Stimulated activated CD4-positive, alpha-beta T cell treated with anti-CD3 and anti-CD28 coated beads, Interleukin-4, amount 100 ng/mL, for 48 hours (primary cell): ENCODE data around the gene BTBD9.

Experiments
- DNase-seq, 2 donors: peaks; one replicate each; pipeline ENCODE4 v3.0.0-alpha.2; 2020; ENCODE audit warnings: low read depth in 2 of 2

The BTBD9 gene

GRCh38 chr6:38639498-38640215 lies at the start of gene BTBD9:
Gene BTBD9, minus strand, starts transcription at chr6:38639929.
- peak; percentile 66 to 72 for DNase-seq

GRCh38 chr6:38688579-38689087 lies 48.9 kb upstream of the BTBD9 start:
- DNase-seq = no peak

- DNase-seq = no peak
These were observed 47.8 kb upstream of the BTBD9 start for GRCh38 chr6:38687549-38687948.

GRCh38 chr6:38687043-38687353 lies 47.3 kb upstream of the BTBD9 start:
- DNase-seq = no peak

GRCh38 chr6:38686270-38687042 lies 46.7 kb upstream of the BTBD9 start:
- no peak for DNase-seq

GRCh38 chr6:38684904-38685303 lies 45.2 kb upstream of the BTBD9 start:
- no peak for DNase-seq

- DNase-seq = no peak
These were observed 44.5 kb upstream of the BTBD9 start for GRCh38 chr6:38684237-38684636.

- DNase-seq = no peak
These were observed 42.1 kb upstream of the BTBD9 start for GRCh38 chr6:38681850-38682249.

GRCh38 chr6:38679668-38680067 lies 39.9 kb upstream of the BTBD9 start:
- DNase-seq = no peak

GRCh38 chr6:38678178-38678760 lies 38.5 kb upstream of the BTBD9 start:
- no peak for DNase-seq

GRCh38 chr6:38676974-38677544 lies 37.3 kb upstream of the BTBD9 start:
- DNase-seq = no peak

GRCh38 chr6:38676236-38676973 lies 36.7 kb upstream of the BTBD9 start:
- no peak for DNase-seq

- peak in 1 of 2 donors; percentile 6 for DNase-seq
These were observed 33.9 kb upstream of the BTBD9 start for GRCh38 chr6:38673397-38674165.

- DNase-seq = peak in 1 of 2 donors; percentile 18
These were observed 32.2 kb upstream of the BTBD9 start for GRCh38 chr6:38671885-38672467.

GRCh38 chr6:38658418-38659167 lies 18.9 kb upstream of the BTBD9 start:
- DNase-seq = no peak

- no peak for DNase-seq
These were observed 17.2 kb upstream of the BTBD9 start for GRCh38 chr6:38656896-38657295.

GRCh38 chr6:38654263-38654662 lies 14.5 kb upstream of the BTBD9 start:
- DNase-seq = no peak

GRCh38 chr6:38651121-38651784 lies 11.5 kb upstream of the BTBD9 start:
- no peak for DNase-seq

- no peak for DNase-seq
These were observed 10.6 kb upstream of the BTBD9 start for GRCh38 chr6:38650207-38650752.
